Measurements from ENCODE around the gene KLK3.

The KLK3 gene

GRCh38 chr19:50898018-50898417 is 43.3 kb downstream of the KLK3 start:
- no peak for DNase-seq (ENCODE audit: low read depth)

GRCh38 chr19:50899569-50899968 is 44.9 kb downstream of the KLK3 start:
- no peak for DNase-seq (ENCODE audit: low read depth)

DNA sequence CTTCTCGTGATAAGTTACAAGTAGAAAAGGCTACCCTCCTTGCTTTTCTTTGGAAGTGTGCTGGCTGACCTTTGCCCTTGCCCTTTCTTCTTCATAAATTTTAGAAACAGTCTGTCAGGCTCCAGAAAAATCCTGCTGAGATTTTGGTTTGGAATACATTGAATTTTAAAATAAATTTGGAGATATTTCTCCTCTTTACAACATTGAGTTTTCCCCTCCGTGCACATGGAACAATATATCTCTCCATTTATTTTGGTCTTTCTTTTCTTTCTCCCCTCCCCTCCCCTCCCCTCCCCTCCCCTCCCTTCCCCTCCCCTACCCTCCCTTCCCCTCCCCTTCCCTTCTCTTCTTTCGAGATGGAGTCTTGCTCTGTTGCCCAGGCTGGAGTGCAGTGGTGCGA is 47.9 kb downstream of the KLK3 start:
- no peak for DNase-seq (ENCODE audit: low read depth)

- DNase-seq (ENCODE audit: low read depth) = no peak
Measured at GRCh38 chr19:50906217-50906616, 51.5 kb downstream of the KLK3 start.

GRCh38 chr19:50908336-50908735 is 53.6 kb downstream of the KLK3 start:
- DNase-seq (ENCODE audit: low read depth) = no peak

DNA sequence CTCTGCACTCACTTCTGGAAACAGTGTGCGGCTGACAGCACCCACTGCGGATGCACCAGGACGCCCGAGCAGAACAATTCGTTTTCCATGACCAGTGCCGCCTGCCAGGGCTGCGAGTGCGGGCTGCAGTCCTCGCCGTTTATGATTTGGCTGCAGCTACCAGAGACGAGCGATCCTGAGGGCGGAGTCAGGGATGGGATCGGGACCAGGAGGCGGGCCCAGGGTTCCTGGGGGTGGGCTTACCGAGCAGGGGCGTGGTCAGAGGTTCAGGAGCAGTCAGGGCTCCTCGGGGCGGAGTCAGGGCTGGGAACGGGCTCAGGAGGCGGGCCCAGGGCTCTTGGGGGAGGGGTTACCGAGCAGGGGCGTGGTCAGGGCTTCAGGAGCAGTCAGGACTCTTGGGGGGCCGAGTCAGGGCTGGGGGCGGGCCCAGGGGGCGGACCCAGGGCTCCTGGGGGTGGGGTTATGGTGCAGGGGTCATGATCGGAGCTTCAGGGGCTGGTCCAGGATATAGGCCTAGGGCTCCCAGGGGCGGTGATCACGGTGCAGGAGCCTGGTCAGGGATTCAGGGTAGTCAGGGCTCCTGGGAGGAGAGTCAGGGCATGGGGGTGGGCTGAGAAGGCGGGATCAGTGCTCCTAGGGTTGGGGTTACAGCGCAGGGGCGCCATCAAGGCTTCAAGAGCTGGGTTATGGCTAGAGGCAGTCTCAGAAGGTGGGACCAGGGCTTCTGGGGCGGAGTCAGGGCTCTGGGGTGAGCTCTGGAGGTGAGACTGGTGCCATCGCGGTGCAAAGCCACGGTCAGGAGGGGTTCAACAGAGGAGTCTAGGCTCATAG is 54.7 kb downstream of the KLK3 start:
- DNase-seq (ENCODE audit: low read depth) = no peak

All from stimulated activated CD8-positive, alpha-beta memory T cell treated with anti-CD3 and anti-CD28 coated beads, Interleukin-12 subunit alpha, Interleukin-12 subunit beta, amount 100 ng/mL, for 1 hour (primary cell).